ENCODE data around the gene ADGRF1.
"Not testable (repeated sequence)": the region's sequence is repeated elsewhere in the genome, so short reads cannot be mapped to it uniquely, and the experiment has no call there.

Gene ADGRF1

GRCh38 chr6:47042275-47042791 lies at the start of gene ADGRF1:
Gene ADGRF1 (minus strand): TSS chr6:47042332. CDS start chr6:47029061, 13,271 bp downstream.
- DNase-seq (ENCODE audit: low spot score), result no peak

- DNase-seq (ENCODE audit: low spot score), result no peak
Observed at GRCh38 chr6:47090881-47091280, 48.7 kb upstream of the ADGRF1 start.

- not testable (repeated sequence) for DNase-seq (ENCODE audit: low spot score)
Observed at GRCh38 chr6:47089473-47089872, 47.3 kb upstream of the ADGRF1 start.

- DNase-seq (ENCODE audit: low spot score), result no peak
Observed at GRCh38 chr6:47086051-47086770, 44.1 kb upstream of the ADGRF1 start.

- DNase-seq (ENCODE audit: low spot score), result no peak
Observed at GRCh38 chr6:47084610-47085009, 42.5 kb upstream of the ADGRF1 start.

GRCh38 chr6:47083586-47084047 lies 41.5 kb upstream of the ADGRF1 start:
- DNase-seq (ENCODE audit: low spot score), result no peak

GRCh38 chr6:47080083-47080596 lies 38.0 kb upstream of the ADGRF1 start:
- no peak for DNase-seq (ENCODE audit: low spot score)

GRCh38 chr6:47079638-47080037 lies 37.5 kb upstream of the ADGRF1 start:
- no peak for DNase-seq (ENCODE audit: low spot score)

GRCh38 chr6:47078991-47079390 lies 36.9 kb upstream of the ADGRF1 start:
- no peak for DNase-seq (ENCODE audit: low spot score)

- DNase-seq (ENCODE audit: low spot score), result no peak
Observed at GRCh38 chr6:47076422-47077344, 34.6 kb upstream of the ADGRF1 start.

- no peak for DNase-seq (ENCODE audit: low spot score)
Observed at GRCh38 chr6:47075741-47076421, 33.7 kb upstream of the ADGRF1 start.

- DNase-seq (ENCODE audit: low spot score), result no peak
Observed at GRCh38 chr6:47075168-47075567, 33.0 kb upstream of the ADGRF1 start.

GRCh38 chr6:47073125-47074110 lies 31.3 kb upstream of the ADGRF1 start:
- peak; percentile 11 for DNase-seq (ENCODE audit: low spot score)

GRCh38 chr6:47072667-47073066 lies 30.5 kb upstream of the ADGRF1 start:
- DNase-seq (ENCODE audit: low spot score), result no peak

- DNase-seq (ENCODE audit: low spot score), result no peak
Observed at GRCh38 chr6:47071681-47072080, 29.5 kb upstream of the ADGRF1 start.

GRCh38 chr6:47070461-47070860 lies 28.3 kb upstream of the ADGRF1 start:
- DNase-seq (ENCODE audit: low spot score), result no peak

- no peak for DNase-seq (ENCODE audit: low spot score)
Observed at GRCh38 chr6:47069156-47069555, 27.0 kb upstream of the ADGRF1 start.

GRCh38 chr6:47066418-47066817 lies 24.3 kb upstream of the ADGRF1 start:
- no peak for DNase-seq (ENCODE audit: low spot score)

- DNase-seq (ENCODE audit: low spot score), result no peak
Observed at GRCh38 chr6:47064274-47064673, 22.1 kb upstream of the ADGRF1 start.

GRCh38 chr6:47062346-47062745 lies 20.2 kb upstream of the ADGRF1 start:
- no peak for DNase-seq (ENCODE audit: low spot score)

Data from germinal center (tissue), 1 donor.